SU-DHL-6 (cell line): ENCODE results near the gene POLK.

Experiments
- CTCF ChIP-seq: fragments of 200-600 bp; sonication (generic); IDR thresholded peaks from one replicate; pipeline ENCODE4 v1.5.1; 2017; ENCODE audit warnings: antibody characterized with exemption, mild to moderate bottlenecking, low read length, moderate library complexity; ENCODE audit not compliant: insufficient read depth, poor library complexity, severe bottlenecking
- EZH2phosphoT487 ChIP-seq: fragments of 200-600 bp; sonication (generic), shearing (Covaris generic); conservative IDR thresholded peaks from 2 replicates; pipeline ENCODE4 v1.6.1; 2018; ENCODE audit warnings: mild to moderate bottlenecking, antibody characterized with exemption, low read length, moderate library complexity, mixed read lengths

- TF ChIP-seq CTCF, result no peak
- TF ChIP-seq EZH2phosphoT487, result no peak
Measured at GRCh38 chr5:75617736-75618352, 106.2 kb downstream of the POLK start.
